GM19468 (cell line): ENCODE results near the gene GPR65.

ENCODE experiments used
- ATAC-seq: cut with Tn5 transposase; IDR thresholded peaks from one replicate; pipeline ENCODE4 v1.9.1; 2021; ENCODE audit warnings: mild to moderate bottlenecking, moderate library complexity, moderate number of reproducible peaks; ENCODE audit not compliant: unreplicated experiment; ENCODE audit errors: extremely low read depth

GPR65 gene

DNA sequence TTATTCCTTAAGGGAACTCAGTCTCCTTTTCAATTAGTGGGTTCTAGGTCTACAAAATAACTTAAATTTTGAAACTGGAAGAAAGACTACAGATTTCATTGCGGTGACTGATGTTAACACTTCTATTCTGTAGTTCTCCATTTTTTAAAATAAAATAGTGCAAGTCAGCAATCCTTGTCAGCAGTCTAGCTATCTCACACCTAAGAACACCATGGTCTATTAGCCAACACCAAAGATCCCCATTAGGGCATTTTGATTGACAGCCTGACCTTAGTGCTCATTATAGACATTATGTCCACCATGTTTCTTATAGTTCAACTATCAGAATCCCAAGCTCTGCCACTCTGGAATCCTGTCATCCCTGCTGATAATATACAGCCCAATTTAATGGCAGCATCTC is 27.4 kb downstream of the GPR65 start:
- no peak for ATAC-seq

- no peak for ATAC-seq
Observed at GRCh38 chr14:88034076-88034475, 29.1 kb downstream of the GPR65 start.

DNA sequence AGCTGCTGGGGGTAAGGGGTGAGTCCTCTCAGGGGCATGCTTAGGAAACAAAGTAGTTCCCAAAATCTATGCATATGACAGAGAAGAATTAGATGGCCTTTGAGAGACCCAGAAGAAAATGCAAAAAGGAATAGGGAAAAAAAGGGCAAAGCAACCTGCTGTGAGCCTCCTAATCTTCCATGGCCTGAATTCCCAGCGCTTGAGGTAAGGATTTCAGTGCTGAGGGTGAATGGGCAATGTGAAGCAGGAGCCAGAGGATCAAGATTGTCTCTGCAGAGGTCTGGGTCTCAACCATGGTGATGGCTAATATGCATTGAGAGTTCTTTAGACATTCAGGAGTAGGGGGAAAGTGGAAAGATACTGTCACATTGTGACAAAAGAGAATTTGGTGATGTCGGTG is 31.5 kb downstream of the GPR65 start:
- no peak for ATAC-seq

DNA sequence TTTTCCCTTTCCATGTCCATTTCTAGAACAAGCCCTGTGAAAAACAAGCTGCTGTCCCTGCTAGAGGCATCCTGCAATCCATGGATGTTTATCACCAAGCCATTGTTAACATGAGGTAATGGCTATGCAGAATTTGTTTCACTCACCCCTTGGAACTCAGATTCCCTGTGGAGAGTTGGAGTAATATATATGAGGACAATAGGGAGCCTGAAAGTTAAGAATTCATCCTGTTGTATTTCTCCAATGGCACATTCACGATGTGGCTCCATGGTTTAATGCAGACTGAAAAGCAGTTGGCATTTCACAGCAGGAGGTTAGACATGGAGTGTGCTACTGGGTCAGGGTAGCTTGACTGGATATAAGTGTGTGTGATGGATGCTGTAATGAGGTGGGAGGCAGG is 32.4 kb downstream of the GPR65 start:
- no peak for ATAC-seq

GRCh38 chr14:88039197-88039596 is 34.3 kb downstream of the GPR65 start:
- ATAC-seq = no peak

DNA sequence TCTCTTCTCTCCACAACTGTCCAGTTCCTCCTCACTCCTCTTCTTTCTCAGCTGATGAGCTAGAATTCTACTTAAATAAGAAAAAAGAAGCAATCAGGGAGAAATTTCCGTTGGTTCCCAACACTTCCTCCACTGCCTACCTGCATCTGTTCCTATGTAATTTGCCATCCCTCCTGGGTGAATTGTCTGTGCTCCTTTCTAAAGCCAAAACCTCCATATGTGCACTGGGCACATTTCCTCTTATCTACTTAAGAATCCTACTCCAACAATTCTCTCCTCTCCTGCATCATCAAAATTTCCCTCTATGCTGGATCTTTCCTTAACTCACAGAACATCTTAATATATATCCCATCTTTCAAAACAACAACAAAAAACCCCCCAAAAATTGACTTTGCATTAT is 35.2 kb downstream of the GPR65 start:
- ATAC-seq = no peak

- no peak for ATAC-seq
Observed at GRCh38 chr14:88043529-88044443, 38.9 kb downstream of the GPR65 start.

GRCh38 chr14:88044444-88044758 is 39.5 kb downstream of the GPR65 start:
- ATAC-seq = no peak

- ATAC-seq = no peak
Observed at GRCh38 chr14:88044776-88045446, 40.0 kb downstream of the GPR65 start.

DNA sequence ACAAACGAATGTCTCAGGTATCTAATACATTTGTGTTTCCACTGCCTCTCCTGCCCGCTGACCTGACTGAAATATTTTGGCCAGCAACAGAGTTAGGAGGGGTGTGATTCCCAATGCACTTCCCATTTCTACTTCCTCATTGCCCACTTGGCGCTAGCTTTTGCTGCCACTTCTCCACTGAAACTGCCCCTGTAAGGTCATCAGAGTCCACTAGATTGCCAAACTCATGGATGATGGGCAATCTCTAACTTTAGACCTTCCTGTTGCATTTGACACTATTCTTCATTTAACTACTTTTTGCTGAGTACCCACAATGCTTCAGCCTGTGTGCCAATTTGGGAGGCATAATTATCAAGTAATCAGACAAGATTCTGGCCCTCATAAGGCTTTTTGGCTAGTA is 40.8 kb downstream of the GPR65 start:
- ATAC-seq = no peak

DNA sequence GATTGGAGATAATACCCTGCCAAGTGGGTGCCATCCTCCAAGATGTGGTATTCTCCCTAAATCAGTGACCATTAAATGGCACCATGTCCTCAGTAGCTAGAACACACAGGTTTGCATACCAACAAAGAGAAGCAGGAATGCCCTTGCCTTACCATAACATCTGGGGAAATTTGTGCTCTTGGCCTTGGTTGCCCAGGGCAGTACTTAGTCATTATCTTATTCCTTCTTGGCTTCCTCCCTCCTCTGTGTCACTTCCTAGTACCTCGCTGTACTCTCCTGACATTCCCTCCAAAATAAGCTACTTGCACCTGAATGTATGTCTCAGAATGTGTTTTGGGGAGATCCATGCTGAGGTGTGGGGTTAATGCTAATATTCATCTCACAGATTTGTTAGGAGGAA is 43.4 kb downstream of the GPR65 start:
- ATAC-seq = no peak

- ATAC-seq = no peak
Observed at GRCh38 chr14:88049266-88049665, 44.3 kb downstream of the GPR65 start.

DNA sequence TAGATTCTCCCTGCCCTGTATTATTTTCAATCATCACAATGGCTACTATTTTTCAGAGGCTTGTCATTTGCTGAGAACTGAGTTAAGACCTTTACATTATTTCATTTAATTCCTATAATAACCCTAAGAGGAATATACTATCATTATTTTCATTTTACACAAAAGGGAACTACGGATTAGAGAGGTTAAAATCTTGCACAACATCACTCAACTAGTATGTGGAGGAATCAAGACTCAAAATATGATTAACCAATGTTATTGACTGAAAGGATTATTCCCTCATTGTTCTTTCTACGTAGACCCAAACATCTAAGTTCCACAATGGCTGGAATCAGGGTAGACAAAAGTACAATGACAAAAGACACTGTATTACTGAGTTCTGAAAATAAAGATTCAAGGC is 45.0 kb downstream of the GPR65 start:
- ATAC-seq = no peak

GRCh38 chr14:88060576-88060975 is 55.6 kb downstream of the GPR65 start:
- no peak for ATAC-seq

DNA sequence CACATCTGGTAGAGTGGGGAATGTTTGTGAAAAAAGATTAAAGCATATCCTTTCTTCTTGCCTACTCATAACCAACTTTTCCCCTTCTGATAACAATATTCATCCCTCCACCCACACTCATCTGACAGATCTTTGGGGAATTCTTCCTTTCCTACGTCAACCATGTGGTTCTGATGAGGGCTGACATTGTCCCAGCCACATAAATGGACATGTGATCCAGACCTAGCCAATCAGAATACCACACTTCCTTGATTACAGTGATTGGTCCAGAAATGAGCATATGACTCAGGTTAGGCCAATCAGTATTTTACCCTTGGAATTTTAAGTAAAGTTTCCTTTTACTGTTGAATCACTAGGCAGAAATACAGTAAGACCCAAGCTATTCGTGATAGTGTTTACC is 58.9 kb downstream of the GPR65 start:
- no peak for ATAC-seq
